HG03095 (cell line): ENCODE data around the gene NR6A1.
"Not testable (repeated sequence)": the region's sequence is repeated elsewhere in the genome, so short reads cannot be mapped to it uniquely, and the experiment has no call there.

ENCODE experiments used
- ATAC-seq: cut with Tn5 transposase; IDR thresholded peaks from one replicate; pipeline ENCODE4 v1.9.1; 2021; ENCODE audit warnings: moderate library complexity; ENCODE audit not compliant: unreplicated experiment

NR6A1 gene

DNA sequence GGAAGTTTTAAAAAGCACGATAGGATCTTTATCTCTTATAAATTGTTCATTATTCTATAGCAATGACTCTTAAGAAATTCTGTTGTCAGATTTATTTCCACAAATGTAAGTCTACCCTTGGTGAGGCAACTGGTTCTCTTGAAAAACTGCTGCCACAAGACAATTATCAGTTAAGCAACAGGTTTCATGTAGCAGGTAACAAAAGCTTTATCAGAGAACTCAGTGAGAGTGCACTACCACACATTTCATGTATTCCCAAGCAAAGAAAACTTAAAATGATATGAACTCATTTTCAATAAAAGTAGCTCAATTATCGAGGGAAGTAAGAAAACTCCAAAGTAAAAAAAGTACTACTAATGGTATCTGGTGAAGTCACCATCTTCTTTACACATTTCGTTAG, 9.4 kb downstream of the NR6A1 start:
- ATAC-seq, result no peak

DNA sequence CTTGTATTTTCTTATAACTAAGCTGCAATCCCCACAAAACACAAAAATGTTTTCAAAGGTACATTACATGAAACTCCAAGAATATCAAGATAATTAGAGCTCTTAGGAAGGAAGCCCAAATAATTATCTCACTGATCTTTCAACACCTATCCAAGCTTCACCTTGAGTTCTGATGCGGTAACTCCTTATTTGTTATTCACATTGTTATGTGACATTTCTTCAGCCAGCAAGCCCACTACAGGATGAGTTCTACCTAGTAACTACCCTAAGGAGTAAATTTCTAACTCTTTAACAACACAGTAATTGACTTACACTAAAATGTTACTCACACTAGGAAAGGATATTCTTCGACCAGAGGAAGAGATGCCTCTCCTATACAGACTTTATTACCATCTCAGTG, 9.9 kb downstream of the NR6A1 start:
- no peak for ATAC-seq

DNA sequence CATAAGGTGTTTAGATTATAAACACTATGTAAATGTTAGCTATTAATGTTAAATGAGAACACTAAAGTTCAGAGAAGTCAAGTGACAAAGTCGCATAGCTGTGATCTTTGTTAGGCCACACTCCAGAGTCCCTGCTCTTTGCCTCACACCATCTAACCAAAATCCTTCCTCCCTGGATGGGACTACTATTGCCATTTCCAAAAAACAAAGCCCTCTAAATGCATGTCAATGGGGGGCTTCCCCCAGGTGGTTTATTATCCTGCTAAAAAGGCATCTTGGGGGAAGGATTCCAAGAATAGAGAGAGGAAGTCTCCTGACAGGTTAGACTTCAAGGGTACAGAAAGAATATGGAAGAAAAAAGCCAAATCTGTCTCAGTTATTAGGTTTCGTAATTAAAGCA, 10.4 kb downstream of the NR6A1 start:
- no peak for ATAC-seq

DNA sequence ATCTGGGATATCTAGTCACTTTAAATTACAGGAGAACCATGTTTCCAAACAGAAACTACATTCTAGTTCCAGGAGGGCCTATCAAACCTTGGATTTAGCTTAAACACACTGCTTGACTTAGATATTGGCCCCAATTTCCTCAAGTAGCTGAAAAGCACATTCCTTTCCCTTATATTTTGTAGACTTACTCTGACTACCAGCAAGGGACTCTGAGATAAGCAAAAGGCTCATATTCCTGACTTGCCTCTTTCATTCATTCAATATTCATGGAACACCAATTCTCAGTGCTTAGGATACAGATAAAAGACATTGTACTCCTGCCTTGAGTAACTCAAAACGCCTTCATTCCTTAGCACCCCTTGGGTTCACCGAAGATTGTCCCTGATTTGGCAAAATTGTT, 11.8 kb downstream of the NR6A1 start:
- ATAC-seq, result no peak

DNA sequence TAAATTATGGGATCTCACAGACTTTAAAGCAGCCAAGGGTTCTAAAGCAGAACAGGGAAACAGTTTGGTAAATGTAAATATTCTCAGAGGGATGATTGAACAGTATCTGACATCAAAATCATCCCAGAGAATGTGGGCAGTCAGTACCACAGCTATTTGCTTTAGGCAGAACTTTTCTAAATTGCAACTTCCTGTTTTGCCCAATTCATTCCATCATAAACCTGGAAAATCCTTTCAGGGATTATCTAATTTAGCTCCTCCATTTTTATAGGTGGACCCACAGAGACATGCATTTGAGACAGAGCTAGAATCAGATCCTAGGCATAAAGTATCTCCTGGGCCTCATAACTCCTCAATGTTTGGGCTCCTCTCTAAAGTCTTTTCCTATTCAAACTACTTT, 12.4 kb downstream of the NR6A1 start:
- no peak for ATAC-seq

DNA sequence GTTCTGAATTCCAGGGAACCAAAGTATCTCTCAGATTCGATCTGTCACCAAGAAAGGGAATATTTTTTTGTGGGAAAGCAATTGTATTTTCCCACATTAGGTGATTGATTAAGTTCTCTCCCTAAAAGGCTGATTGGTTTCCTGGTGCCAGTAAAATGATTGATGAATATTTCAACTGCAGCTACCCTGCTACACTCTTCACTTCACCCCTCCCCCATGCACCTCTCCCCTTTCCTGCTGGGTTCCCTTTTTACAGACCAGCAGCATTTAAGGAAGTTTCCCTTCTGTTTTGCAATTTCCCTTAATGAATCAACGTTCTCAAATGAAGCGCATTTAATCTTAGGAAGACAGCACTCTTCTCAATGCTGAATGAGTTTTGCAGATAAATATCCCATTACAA, 13.1 kb downstream of the NR6A1 start:
- no peak for ATAC-seq

DNA sequence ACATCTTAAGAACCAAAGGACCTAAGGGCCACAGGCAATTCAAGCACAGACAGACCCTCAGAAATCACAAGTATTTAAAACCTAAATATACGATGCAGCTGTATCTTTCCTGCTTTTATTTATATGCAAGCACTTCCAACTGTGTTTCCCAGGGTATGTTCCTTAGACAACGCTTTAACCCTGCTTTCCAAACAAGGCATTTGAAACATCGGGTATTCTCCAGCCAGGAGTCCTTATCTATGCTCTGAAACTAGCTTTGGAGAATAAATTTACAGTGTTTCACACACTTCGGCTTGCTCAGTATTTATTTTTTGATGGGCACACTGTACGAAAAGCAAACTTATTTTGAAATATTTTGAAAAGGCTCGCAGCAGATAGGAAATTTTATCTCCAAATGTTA, 13.5 kb downstream of the NR6A1 start:
- ATAC-seq, result no peak

DNA sequence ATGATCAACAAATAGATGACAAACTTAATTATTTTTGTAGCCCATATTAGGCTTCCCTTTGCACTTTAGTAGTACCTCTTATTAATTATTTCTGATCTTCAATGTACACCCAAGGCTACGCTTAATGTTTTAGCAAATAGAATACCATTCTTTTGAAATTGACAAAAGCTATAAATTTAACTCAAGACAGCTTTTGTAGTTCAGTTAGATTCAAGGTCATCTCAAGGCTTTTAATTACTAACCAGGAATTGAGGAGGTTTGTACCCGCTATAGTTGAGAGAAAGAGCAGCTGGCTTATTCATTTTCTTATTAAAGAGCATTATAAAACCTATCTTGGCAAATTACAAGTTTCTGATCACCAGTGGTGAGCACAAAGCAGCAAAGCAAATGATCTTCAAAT, 15.1 kb downstream of the NR6A1 start:
- ATAC-seq, result no peak

DNA sequence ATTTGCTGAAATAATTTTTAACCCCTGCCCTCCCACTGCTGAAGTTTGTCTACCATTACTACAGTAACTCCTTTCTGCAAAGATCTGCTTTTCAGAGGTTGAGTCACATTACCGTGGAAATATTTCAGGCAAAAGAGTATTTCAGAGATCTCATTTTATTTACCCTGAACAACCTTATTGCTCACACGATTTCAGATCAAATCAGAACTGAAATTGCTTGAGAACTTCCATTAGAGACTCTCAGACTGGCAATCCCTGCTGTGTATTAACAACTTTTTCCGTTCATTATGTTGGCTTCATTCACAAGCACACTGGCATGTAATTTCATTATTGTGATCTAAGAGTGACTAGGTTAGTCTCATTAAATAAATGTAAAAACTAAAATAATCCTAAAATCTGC, 16.1 kb downstream of the NR6A1 start:
- no peak for ATAC-seq

DNA sequence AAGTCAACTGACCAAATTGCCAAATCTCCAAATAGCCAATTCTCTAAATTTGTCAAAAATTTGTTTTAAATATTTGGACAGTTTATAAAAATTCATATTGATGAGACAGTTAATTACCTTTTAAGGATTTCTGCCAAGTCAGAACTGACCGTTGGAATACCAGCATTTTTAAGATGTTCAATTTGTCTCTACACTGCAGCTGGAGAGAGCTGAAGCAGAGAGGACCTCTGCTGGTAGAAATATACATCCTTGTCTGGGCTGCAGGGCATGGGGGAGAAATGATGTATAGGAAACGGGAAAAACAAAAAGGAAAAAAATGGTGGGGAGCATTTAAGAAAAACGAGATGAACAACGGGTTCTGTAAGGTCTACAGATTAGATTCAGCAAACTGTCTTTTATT, 16.8 kb downstream of the NR6A1 start:
- no peak for ATAC-seq

DNA sequence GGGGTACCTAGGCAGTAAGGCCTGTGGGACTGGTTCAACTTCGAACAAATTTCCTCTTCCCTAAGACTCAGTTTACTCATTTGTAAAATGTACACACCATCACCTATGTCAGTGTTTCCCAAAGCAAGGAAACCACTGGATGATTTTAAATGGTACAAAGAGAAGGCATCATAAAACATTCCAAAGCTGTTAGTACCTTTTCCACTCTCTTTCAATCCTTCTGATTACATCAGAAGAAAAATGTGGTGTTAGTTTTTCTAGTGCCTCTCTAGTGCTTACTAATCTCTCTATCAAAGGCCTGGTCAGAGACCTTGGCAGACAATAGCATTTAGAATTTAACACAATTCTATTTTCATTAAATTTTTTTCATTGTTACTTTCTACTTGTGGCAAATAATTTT, 18.1 kb downstream of the NR6A1 start:
- no peak for ATAC-seq

DNA sequence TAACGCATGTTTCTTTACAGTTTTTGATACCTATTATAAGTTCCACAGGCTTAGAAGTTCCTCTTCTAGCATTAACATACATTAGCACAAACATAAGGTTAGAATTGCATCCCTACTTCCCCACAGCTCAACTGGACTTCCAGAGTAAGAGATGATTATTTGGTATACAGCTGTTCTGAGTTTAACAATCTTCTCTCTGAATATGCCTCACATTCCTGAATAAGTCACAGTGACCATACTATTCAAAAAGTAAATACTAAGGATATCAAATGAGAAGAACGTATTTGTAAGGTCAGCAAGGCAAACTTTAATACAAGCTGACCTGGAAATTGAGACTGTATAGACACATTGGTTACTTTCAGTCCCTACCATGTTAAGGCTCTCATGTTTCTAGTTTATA, 21.3 kb downstream of the NR6A1 start:
- no peak for ATAC-seq

DNA sequence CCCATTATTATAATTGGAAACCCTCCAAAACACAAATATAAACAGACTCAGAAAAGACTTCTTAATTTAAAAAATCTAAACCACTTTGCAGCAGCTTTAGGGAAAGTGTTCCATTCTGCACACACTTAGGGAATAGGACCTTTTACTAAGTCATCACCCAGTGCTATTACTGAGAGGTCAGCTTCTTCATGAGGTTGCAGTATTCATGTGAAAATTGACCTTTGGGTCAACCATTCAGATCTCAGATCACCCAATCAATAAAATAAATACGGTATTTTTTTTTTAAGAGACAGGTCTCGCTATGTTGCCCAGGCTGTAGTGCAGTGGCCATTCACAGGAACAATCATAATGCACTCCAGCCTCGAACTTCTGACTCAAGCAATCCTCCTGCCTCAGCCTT, 21.8 kb downstream of the NR6A1 start:
- no peak for ATAC-seq

DNA sequence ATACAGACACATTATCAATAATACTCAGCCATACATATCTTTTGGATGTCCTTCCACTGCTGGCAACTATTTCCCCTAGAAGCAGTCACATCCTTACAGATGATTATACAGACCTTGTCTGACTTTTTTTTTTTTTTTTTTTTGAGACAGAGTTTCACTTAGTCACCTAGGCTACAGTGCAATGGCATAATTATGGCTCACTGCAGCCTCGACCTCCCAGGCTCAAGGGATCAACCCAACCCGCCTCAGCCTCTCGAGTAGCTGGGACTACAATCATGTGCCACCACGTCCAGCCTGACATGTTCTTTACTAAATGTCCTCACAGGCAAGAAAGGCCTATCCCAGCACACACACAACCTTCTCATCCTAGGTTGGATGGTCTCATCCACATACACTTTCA, 24.0 kb downstream of the NR6A1 start:
- ATAC-seq, result no peak

DNA sequence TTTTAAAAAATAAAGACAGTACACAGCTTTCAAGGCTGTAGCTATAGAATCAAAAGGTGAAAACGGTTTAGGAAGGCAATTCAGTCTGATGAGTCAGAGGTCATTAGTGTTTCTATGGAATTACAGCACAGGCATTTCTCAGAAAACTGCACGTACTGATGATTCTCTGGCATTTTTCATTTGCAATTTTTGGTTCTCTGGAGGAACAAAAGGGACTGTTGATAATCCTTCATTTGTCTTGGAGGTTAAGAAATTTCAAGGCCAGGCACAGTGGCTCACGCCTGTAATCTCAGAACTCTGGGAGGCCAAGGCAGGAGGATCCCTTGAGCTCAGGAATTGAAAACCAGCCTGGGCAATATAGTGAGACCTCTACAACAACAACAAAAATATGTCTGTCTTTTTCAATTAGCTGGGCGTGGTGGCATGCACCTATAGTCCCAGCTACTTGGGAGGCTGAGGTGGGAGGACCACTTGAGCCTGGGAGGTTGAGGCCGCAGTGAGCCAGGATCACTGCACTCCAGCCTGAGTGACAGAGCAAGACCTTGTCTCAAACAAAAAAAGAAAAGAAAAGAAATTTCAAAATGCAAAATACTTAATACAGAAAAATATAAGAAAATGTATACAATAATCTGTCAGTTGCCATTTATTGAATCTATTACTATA, 27.3 kb downstream of the NR6A1 start:
- no peak for ATAC-seq

DNA sequence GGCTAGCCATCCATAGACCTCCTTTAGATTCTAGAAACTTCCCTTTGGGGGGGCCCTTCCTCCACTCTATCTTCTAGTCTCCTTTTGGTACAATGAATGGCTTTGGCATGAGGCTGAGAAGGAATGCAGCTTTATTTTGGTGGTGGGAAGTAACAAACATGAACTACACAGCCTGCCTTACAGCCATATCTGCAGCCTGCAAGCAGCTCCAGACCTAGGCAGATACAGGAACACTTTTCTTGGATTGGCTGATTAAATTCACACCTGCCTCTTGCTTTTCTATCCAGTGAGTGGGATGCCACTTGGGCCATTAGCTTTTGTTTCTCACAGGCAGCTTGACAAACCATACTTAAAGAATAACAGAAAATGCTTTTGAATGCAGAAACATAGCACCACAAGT, 28.2 kb downstream of the NR6A1 start:
- ATAC-seq, result no peak

DNA sequence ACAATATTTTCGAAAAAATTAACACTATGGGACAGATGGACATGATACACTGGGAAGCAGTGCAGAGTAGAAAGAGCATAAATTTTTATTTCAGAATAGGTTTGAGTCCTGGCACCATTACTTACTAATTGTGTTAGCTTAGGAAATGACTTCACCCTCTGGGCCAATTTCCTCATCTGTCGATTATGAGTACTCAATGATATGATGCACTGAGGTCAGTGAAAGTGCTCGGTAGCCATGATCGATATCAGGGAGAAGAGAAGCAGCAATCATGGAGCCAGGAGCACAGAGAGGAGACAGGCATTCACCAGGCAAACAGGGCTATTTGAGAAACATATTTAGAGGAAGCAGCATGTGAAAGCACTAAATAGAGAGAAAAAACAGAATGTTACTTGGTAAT, 29.4 kb downstream of the NR6A1 start:
- ATAC-seq, result no peak

DNA sequence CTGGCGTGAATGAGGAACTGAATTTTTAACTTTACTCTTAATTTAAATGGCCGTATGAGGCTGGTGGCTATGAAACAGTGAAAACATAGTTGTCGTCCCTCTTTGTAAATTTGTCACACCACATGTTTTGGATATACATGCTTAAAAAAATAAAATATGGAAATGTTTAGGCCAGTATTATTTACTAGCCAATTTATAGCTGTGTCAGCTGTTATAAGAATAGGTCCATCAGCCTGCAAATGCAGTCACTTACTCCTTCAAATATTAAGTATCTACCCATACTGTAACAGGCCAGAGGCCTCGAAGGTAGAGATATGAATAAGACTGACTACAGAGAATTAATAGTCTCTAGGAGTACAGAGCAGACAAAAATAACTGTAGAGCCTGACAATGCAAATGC, 30.0 kb downstream of the NR6A1 start:
- no peak for ATAC-seq

DNA sequence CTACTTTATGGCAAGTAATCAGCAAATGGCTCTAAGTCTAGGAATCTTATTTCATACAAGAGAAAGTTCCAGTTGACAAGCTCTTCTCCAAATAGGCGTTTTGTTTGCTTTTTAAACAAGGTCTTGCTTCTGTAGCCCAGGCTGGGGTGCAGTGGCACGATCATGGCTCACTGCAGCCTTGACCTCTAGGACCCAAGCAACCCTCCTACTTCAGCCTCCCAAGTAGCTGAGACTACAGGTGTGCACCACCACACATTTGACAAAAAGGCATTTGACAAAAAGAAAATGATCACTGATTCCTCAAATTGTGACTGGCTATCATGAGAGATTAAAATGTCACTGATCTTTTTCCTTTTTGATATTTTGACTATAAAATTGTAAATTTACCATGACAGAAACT, 31.8 kb downstream of the NR6A1 start:
- no peak for ATAC-seq

DNA sequence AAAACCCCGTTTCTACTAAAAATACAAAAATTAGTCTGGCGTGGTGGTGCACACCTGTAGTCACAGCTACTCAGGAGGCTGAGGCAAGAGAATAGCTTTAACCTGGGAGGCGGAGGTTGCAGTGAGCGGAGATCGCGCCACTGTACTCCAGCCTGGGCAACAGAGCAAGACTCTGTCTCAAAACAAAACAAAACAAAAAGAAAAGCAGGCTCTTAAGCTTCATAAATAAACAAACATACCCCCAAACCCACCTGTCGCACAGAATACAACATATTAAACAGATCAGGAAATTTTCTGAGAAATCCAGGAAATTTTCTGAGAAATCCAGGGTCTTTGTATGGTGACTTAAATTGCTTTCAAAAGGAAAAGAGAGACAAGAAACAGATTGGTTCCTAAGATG, 33.0 kb downstream of the NR6A1 start:
- ATAC-seq, result not testable (repeated sequence)

DNA sequence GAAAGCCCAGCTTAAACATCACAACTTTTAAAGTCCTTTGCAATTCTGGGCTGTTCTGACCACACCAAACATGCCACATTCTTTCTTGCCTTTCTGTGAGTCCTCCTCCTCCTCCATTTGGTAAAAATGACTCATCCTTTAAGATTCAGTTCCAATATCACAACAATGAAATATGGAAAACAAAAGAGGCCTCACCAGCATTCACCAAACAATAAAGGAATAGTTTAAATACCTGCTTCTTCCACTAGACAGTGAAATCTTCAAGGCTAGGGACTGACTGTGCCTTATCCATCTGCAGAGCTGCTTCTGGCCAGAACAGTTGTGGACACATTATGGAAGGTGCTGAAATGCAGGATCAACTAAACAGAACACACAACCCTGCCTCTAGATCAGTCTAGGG, 36.0 kb downstream of the NR6A1 start:
- no peak for ATAC-seq

DNA sequence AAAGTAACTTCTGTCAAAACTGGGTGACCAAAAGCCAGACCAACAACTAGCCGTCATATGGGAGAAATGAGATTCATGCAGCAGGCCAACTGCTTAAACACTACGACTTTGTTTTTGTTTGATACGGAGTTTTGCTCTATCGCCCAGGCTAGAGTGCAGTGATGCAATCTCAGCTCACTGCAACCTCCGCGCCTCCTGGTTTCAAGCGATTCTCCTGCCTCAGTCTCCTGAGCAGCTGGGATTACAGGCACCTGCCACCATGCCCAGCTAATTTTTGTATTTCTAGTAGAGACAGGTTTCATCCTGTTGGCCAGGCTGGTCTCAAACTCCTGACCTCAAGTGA, 36.4 kb downstream of the NR6A1 start:
- not testable (repeated sequence) for ATAC-seq

DNA sequence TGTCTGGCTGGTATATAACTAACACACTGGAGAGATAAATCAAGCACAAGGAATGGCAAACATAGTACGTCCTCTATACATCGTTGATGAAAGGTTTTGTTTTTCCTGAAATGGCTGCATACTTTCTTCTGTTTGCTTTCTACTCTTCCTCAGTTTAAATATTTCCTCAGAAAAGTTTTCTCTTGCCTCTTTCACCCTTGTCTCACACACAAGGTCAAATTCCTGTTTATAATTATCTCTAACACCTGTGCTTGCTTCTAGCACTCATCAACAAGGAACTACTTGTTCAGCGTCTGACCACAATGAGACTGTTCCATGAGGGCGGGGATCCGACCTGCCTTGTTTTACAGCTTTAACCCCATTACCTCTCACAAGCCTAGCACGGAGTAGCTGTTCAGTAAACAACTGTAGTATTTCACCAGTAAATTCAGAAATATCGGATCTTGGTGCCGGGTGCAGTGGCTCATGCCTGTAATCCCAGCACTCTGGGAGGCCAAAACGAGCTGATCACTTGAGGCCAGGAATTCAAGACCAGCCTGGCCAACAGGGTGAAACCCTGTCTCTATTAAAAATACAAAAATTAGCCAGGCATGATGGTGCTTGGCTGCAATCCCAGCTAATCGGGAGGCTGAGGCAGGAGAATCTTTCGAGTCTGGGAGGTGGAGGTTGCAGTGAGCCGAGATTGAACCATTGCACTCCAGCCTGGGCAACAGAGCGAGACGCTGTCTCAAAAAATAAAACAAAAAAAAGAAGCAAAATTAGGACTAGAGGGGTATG, 37.0 kb downstream of the NR6A1 start:
- ATAC-seq, result no peak
